Measurements from ENCODE around the gene KCNH3. TPM values are rescaled to one million over a fixed set of nuclear protein-coding genes. Genes with fewer than 3 reads are reported as not detected.

The KCNH3 gene
- total RNA-seq, 2 experiments from 2014 or later: 1.9 to 2.3 TPM

- POLR2A ChIA-PET: no interaction called here
- H3K27ac Mint-ChIP-seq: peak overlapping the region; percentile 22
Observed at GRCh38 chr12:49580572-49581535, 42.0 kb downstream of the KCNH3 start.

GRCh38 chr12:49582201-49582600 is 43.4 kb downstream of the KCNH3 start:
- DNase-seq: no peak
- POLR2A ChIA-PET: no interaction called here
- CTCF ChIA-PET: interaction anchor here (4.0 kb wide), 1 partner anchor 11 kb away, joined by 22 read pairs; no protein-coding TSS in a partner anchor
- Mint-ChIP-seq H3K9me3 (no peaks in the 10 kb centered on the region), H3K4me3 (no peak overlapping the region), H3K27me3 (no peaks in the 10 kb centered on the region), H3K4me1 (peaks cover 22% of the 10 kb centered on the region), H3K36me3 (ENCODE audit: low read depth) (peaks cover 2% of the 10 kb centered on the region), H3K27ac (no peak overlapping the region)

More at GRCh38 chr12:49580572-49581535, 42.0 kb downstream of the KCNH3 start:
- CTCF ChIA-PET: interaction anchor here (0.6 to 4.0 kb wide), 21 partner anchors 8 to 292 kb away, joined by 3 to 22 read pairs (median 3); partner anchors contain the start of genes PRPF40B and SPATS2
- Mint-ChIP-seq H3K27me3 (no peaks in the 10 kb centered on the region), H3K4me3 (no peak overlapping the region), H3K9me3 (no peaks in the 10 kb centered on the region), H3K4me1 (peaks cover 22% of the 10 kb centered on the region), H3K36me3 (ENCODE audit: low read depth) (peaks cover 2% of the 10 kb centered on the region)
- peak; percentile 75 for DNase-seq

GRCh38 chr12:49582850-49583249 is 44.0 kb downstream of the KCNH3 start:
- Mint-ChIP-seq H3K4me1 (peaks cover 22% of the 10 kb centered on the region), H3K4me3 (no peak overlapping the region), H3K27ac (no peak overlapping the region), H3K27me3 (no peaks in the 10 kb centered on the region), H3K9me3 (no peaks in the 10 kb centered on the region), H3K36me3 (ENCODE audit: low read depth) (peaks cover 2% of the 10 kb centered on the region)
- POLR2A ChIA-PET: no interaction called here
- CTCF ChIA-PET: interaction anchor here (0.5 to 1.5 kb wide), 2 partner anchors 20 to 614 kb away, joined by 4 to 5 read pairs; no protein-coding TSS in a partner anchor
- DNase-seq: no peak

GRCh38 chr12:49583366-49584094 is 44.7 kb downstream of the KCNH3 start:
- Mint-ChIP-seq H3K9me3 (no peaks in the 10 kb centered on the region), H3K4me3 (no peak overlapping the region), H3K27me3 (no peaks in the 10 kb centered on the region), H3K36me3 (ENCODE audit: low read depth) (peaks cover 2% of the 10 kb centered on the region), H3K4me1 (peaks cover 22% of the 10 kb centered on the region), H3K27ac (no peak overlapping the region)
- ChIA-PET CTCF (interaction anchor here (1.3 to 1.5 kb wide), 2 partner anchors 16 to 19 kb away, joined by 3 to 4 read pairs; no protein-coding TSS in a partner anchor), POLR2A (no interaction called here)
- DNase-seq: no peak

- Mint-ChIP-seq H3K27me3 (no peaks in the 10 kb centered on the region), H3K4me1 (peaks cover 21% of the 10 kb centered on the region), H3K4me3 (no peak overlapping the region), H3K36me3 (ENCODE audit: low read depth) (peaks cover 2% of the 10 kb centered on the region), H3K27ac (no peak overlapping the region), H3K9me3 (no peaks in the 10 kb centered on the region)
- no peak for DNase-seq
- POLR2A ChIA-PET: no interaction called here
- CTCF ChIA-PET: interaction anchor here (0.6 to 1.3 kb wide), 2 partner anchors 18 to 54 kb away, joined by 3 read pairs; no protein-coding TSS in a partner anchor
Observed at GRCh38 chr12:49584591-49584990, 45.8 kb downstream of the KCNH3 start.

- no peak overlapping the region for H3K27ac Mint-ChIP-seq
- ChIA-PET POLR2A (interaction anchor here (0.6 kb wide), 1 partner anchor 79 kb away, joined by 3 read pairs; no protein-coding TSS in a partner anchor), CTCF (interaction anchor here (0.7 kb wide), 1 partner anchor 220 kb away, joined by 4 read pairs; no protein-coding TSS in a partner anchor)
- no peaks in the 10 kb centered on the region for H3K9me3 Mint-ChIP-seq
- H3K27me3 Mint-ChIP-seq: no peaks in the 10 kb centered on the region
- H3K4me3 Mint-ChIP-seq: no peak overlapping the region
- DNase-seq: no peak
- H3K36me3 Mint-ChIP-seq (ENCODE audit: low read depth): peaks cover 3% of the 10 kb centered on the region
- H3K4me1 Mint-ChIP-seq: peaks cover 14% of the 10 kb centered on the region
Observed at GRCh38 chr12:49585477-49586459, 46.9 kb downstream of the KCNH3 start.

- H3K36me3 Mint-ChIP-seq (ENCODE audit: low read depth): peaks cover 7% of the 10 kb centered on the region
- H3K27ac Mint-ChIP-seq: no peak overlapping the region
- H3K9me3 Mint-ChIP-seq: peaks cover 2% of the 10 kb centered on the region
- no peaks in the 10 kb centered on the region for H3K27me3 Mint-ChIP-seq
- peaks cover 3% of the 10 kb centered on the region for H3K4me1 Mint-ChIP-seq
- no peak for DNase-seq
- H3K4me3 Mint-ChIP-seq: no peak overlapping the region
- ChIA-PET POLR2A (no interaction called here), CTCF (interaction anchor here (1.2 kb wide), 1 partner anchor 13 kb away, joined by 3 read pairs; no protein-coding TSS in a partner anchor)
Observed at GRCh38 chr12:49587174-49587908, 48.5 kb downstream of the KCNH3 start.

- CTCF ChIA-PET: interaction anchor here (0.6 to 1.2 kb wide), 3 partner anchors 12 to 81 kb away, joined by 3 to 4 read pairs (median 4); no protein-coding TSS in a partner anchor
- DNase-seq: no peak
Observed at GRCh38 chr12:49588281-49588680, 49.5 kb downstream of the KCNH3 start.

GRCh38 chr12:49588721-49589516 is 50.1 kb downstream of the KCNH3 start:
- DNase-seq: no peak
- no peaks in the 10 kb centered on the region for H3K4me1 Mint-ChIP-seq
- peaks cover 5% of the 10 kb centered on the region for H3K36me3 Mint-ChIP-seq (ENCODE audit: low read depth)
- peak overlapping the region; percentile 19 for H3K27ac Mint-ChIP-seq
- H3K27me3 Mint-ChIP-seq: no peaks in the 10 kb centered on the region
- peaks cover 2% of the 10 kb centered on the region for H3K9me3 Mint-ChIP-seq
- CTCF ChIA-PET: interaction anchor here (0.6 to 1.2 kb wide), 5 partner anchors 8 to 222 kb away, joined by 3 to 4 read pairs (median 3); partner anchors contain the start of gene SPATS2
- POLR2A ChIA-PET: interaction anchor here (0.6 to 0.7 kb wide), 2 partner anchors 17 to 123 kb away, joined by 3 to 5 read pairs; no protein-coding TSS in a partner anchor
- H3K4me3 Mint-ChIP-seq: no peak overlapping the region

More at GRCh38 chr12:49588281-49588680, 49.5 kb downstream of the KCNH3 start:
- H3K9me3 Mint-ChIP-seq: peaks cover 2% of the 10 kb centered on the region
- no peak overlapping the region for H3K4me3 Mint-ChIP-seq
- POLR2A ChIA-PET: no interaction called here
- H3K4me1 Mint-ChIP-seq: no peaks in the 10 kb centered on the region
- H3K27me3 Mint-ChIP-seq: no peaks in the 10 kb centered on the region
- peak overlapping the region; percentile 19 for H3K27ac Mint-ChIP-seq
- peaks cover 5% of the 10 kb centered on the region for H3K36me3 Mint-ChIP-seq (ENCODE audit: low read depth)

GRCh38 chr12:49598527-49598926 is 59.7 kb downstream of the KCNH3 start:
- H3K27ac Mint-ChIP-seq: no peak overlapping the region
- no peaks in the 10 kb centered on the region for H3K9me3 Mint-ChIP-seq
- CTCF ChIA-PET: no interaction called here
- H3K4me3 Mint-ChIP-seq: no peak overlapping the region
- no peaks in the 10 kb centered on the region for H3K4me1 Mint-ChIP-seq
- POLR2A ChIA-PET: no interaction called here
- no peaks in the 10 kb centered on the region for H3K36me3 Mint-ChIP-seq (ENCODE audit: low read depth)
- H3K27me3 Mint-ChIP-seq: no peaks in the 10 kb centered on the region
- no peak for DNase-seq

Measured in activated CD4-positive, alpha-beta T cell treated with anti-CD3 and anti-CD28 coated beads, Interleukin-2, amount 10 ng/mL, durations not matched to agents 7 days and 5 days (primary cell).